GM12878 (cell line): ENCODE measurements around the gene KHK. TPM values are rescaled to one million over a fixed set of nuclear protein-coding genes. Genes with fewer than 3 reads are reported as not detected.

Experiments
- ATAC-seq: fragments of 200-7000 bp; cut with Tn5 transposase; 3 replicates; pipeline ENCODE4 v1.9.1; 2020; ENCODE audit warnings: mild to moderate bottlenecking, moderate library complexity
- BruUV-seq: library from RNA; stranded (reverse); fragments of 400-500 nt; replicated peaks from 2 replicates; lab custom pipeline; 2021; lab: Mats Ljungman, UMichigan
- CTCF ChIA-PET: fragments of 300-600 bp; sonication (Branson Sonifier 250); formaldehyde crosslinking; extraction: SDS; loops from one replicate; lab custom pipeline; 2021; ENCODE audit warnings: inconsistent platforms; lab: Yijun Ruan, JAX
- POLR2A ChIA-PET: fragments of 350-600 bp; formaldehyde crosslinking; extraction: SDS; loops from one replicate; lab custom pipeline; 2021; ENCODE audit warnings: inconsistent platforms; lab: Charles Lee
- RAD21 ChIA-PET: fragments of 300-600 bp; sonication (Branson Sonifier 250); formaldehyde crosslinking; loops from one replicate; lab custom pipeline; 2023; ENCODE audit warnings: antibody characterized with exemption; ENCODE audit not compliant: unreplicated experiment; lab: Charles Lee
- SMC1A ChIA-PET: fragments of 300-600 bp; sonication (Branson Sonifier 250); formaldehyde crosslinking; loops from one replicate; lab custom pipeline; 2023; ENCODE audit not compliant: unreplicated experiment, uncharacterized antibody; lab: Charles Lee
- DNase-seq: peaks from one replicate; pipeline ENCODE4 v3.0.0-alpha.2; 2011; ENCODE audit warnings: low read depth, low spot score
- FAIRE-seq: peaks from 3 replicates; lab custom pipeline; 2011; peaks lifted over from hg19 to GRCh38; lab: Jason Lieb, UNC
- H2AFZ ChIP-seq: 2 replicates; pipeline ENCODE4 v1.6.0; 2011; ENCODE audit warnings: low read depth, low read length, control low read depth; ENCODE audit not compliant: control insufficient read depth
- H3K27ac ChIP-seq: 2 replicates; pipeline ENCODE4 v1.5.1; 2011; ENCODE audit warnings: control low read depth; ENCODE audit not compliant: control insufficient read depth, insufficient read depth
- H3K27me3 ChIP-seq, 2 experiments: replicated peaks in 1 of 2; 2 replicates each; pipeline versions ENCODE4 v1.6.0 to v1.6.1; 2011; ENCODE audit warnings: low read length in 1 of 2; ENCODE audit not compliant: control insufficient read depth in 2 of 2, insufficient read depth in 2 of 2
- H3K36me3 ChIP-seq, 2 experiments: 2 replicates each; pipeline ENCODE4 v1.5.1; 2011; ENCODE audit warnings: low read length in 1 of 2; ENCODE audit not compliant: control insufficient read depth in 2 of 2, insufficient read depth in 2 of 2
- H3K4me1 ChIP-seq: 2 replicates; pipeline ENCODE4 v1.6.1; 2011; ENCODE audit warnings: mild to moderate bottlenecking, low read length, moderate library complexity, mixed read lengths; ENCODE audit not compliant: control insufficient read depth, insufficient read depth
- H3K4me2 ChIP-seq: 2 replicates; pipeline ENCODE4 v1.6.0; 2011; ENCODE audit warnings: control low read depth; ENCODE audit not compliant: control insufficient read depth, insufficient read depth
- H3K4me3 ChIP-seq: fragments of 200-600 bp; sonication (generic); 2 replicates; pipeline ENCODE4 v1.5.1; 2016
- H3K79me2 ChIP-seq: 2 replicates; pipeline ENCODE4 v1.6.0; 2011; ENCODE audit warnings: low read length; ENCODE audit not compliant: control insufficient read depth, insufficient read depth
- H3K9ac ChIP-seq: 2 replicates; pipeline ENCODE4 v1.8.0; 2011; ENCODE audit warnings: low read length, control low read depth, mixed read lengths; ENCODE audit not compliant: control insufficient read depth, insufficient read depth
- H3K9me3 ChIP-seq: replicated peaks from 3 replicates; pipeline ENCODE4 v1.5.1; 2011; ENCODE audit warnings: mild to moderate bottlenecking, low read length; ENCODE audit not compliant: control insufficient read depth, insufficient read depth
- H4K20me1 ChIP-seq: 2 replicates; pipeline ENCODE4 v1.6.0; 2011; ENCODE audit not compliant: control insufficient read depth, insufficient read depth
- E4F1 ChIP-seq: fragments of 450-650 bp; IDR thresholded peaks from 2 replicates; pipeline ENCODE4 v1.6.1; 2018; ENCODE audit warnings: borderline replicate concordance, mild to moderate bottlenecking; ENCODE audit not compliant: partially characterized antibody
- NFXL1 ChIP-seq: fragments of 450-650 bp; IDR thresholded peaks from 2 replicates; pipeline ENCODE4 v1.6.1; 2017; ENCODE audit warnings: antibody characterized with exemption, mild to moderate bottlenecking, borderline replicate concordance
- POLR2A ChIP-seq: IDR thresholded peaks from 2 replicates; pipeline ENCODE4 v1.6.1; 2011; ENCODE audit warnings: low read depth, mild to moderate bottlenecking, low read length
- SIX5 ChIP-seq: IDR thresholded peaks from 2 replicates; pipeline ENCODE4 v1.6.1; 2011; ENCODE audit warnings: mild to moderate bottlenecking, low read depth, low read length, moderate library complexity; ENCODE audit not compliant: severe bottlenecking
- YBX1 ChIP-seq: fragments of 450-650 bp; IDR thresholded peaks from 2 replicates; pipeline ENCODE4 v1.6.1; 2016; ENCODE audit warnings: antibody characterized with exemption
- WGBS: methylation state at CpG from one replicate; pipeline ENCODE4 v1.1.6; 2016; ENCODE audit warnings: low lambda C conversion rate; ENCODE audit not compliant: insufficient replicate concordance, insufficient coverage; ENCODE audit errors: missing lambda C conversion rate; 5-methylcytosine and 5-hydroxymethylcytosine counted together
- in situ Hi-C: fragments of 300-500 bp; cut with MboI; formaldehyde crosslinking; loops from 9 replicates; pipeline ENCODE4 v1.14.3; 2018; ENCODE audit warnings: mixed read lengths
- intact Hi-C: fragments of 100-400 bp; cut with micrococcal nuclease; formaldehyde crosslinking; loops from one replicate; pipeline ENCODE4 v1.14.2; 2022; ENCODE audit not compliant: unreplicated experiment
- polyA plus RNA-seq, 11 experiments: library from polyadenylated mRNA; depleted of rRNA in 4 of 11; unstranded in 6 of 11; stranded (reverse) in 5 of 11; fragments of >200 nt; fragmentation: Nextera tagmentation in 4 of 11; fragmentation: Illumina TruSeq in 1 of 11; extraction: Ambion mirVana in 4 of 11; extraction: Trizol in 1 of 11; gene quantifications; 1 replicate in 1 of 11; 2 replicates in 10 of 11; pipeline versions ENCODE4 v1.2.1 to v1.2.3, GENCODE V29; 2011 to 2016; ENCODE audit warnings: inconsistent platforms in 2 of 11, missing spikeins in 2 of 11, low read depth in 1 of 11
- total RNA-seq, 4 experiments: library from RNA; depleted of rRNA in 3 of 4; stranded (reverse); fragments of >200 nt in 3 of 4; fragmentation: Illumina TruSeq in 1 of 4; extraction: Trizol in 1 of 4; gene quantifications; 2 replicates each; pipeline versions ENCODE4 v1.2.1 to v1.2.3, GENCODE V29; 2013 to 2021
- TF ChIP-seq, protein P1 (sequence below): fragments of 150-350 bp; IDR thresholded peaks from 2 replicates; pipeline ENCODE4 v1.6.1; 2014; ENCODE audit warnings: mild to moderate bottlenecking, low read depth, low read length
- TF ChIP-seq, protein P2 (sequence below): fragments of 450-650 bp; formaldehyde crosslinking; IDR thresholded peaks from 2 replicates; pipeline ENCODE4 v1.5.0; 2022; ENCODE audit warnings: mild to moderate bottlenecking, missing genetic modification characterization
- TF ChIP-seq, protein P3 (sequence below): IDR thresholded peaks from 2 replicates; pipeline ENCODE4 v1.6.1; 2012; ENCODE audit warnings: improper control_type of control experiment, low read depth, low read length; ENCODE audit not compliant: insufficient replicate concordance

The KHK gene
- total and polyA plus RNA-seq, 10 of the 15 experiments (the other 5 are each of a cell fraction or from before 2014, with no cell fraction given), result 0.31 to 11.8 (median 3.9) TPM

- TF ChIP-seq, protein P1, sequence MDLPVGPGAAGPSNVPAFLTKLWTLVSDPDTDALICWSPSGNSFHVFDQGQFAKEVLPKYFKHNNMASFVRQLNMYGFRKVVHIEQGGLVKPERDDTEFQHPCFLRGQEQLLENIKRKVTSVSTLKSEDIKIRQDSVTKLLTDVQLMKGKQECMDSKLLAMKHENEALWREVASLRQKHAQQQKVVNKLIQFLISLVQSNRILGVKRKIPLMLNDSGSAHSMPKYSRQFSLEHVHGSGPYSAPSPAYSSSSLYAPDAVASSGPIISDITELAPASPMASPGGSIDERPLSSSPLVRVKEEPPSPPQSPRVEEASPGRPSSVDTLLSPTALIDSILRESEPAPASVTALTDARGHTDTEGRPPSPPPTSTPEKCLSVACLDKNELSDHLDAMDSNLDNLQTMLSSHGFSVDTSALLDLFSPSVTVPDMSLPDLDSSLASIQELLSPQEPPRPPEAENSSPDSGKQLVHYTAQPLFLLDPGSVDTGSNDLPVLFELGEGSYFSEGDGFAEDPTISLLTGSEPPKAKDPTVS, result no peak
- TF ChIP-seq YBX1, result no peak
These were observed 48.4 kb downstream of the KHK start (continued) for GRCh38 chr2:27134781-27135477.

DNA sequence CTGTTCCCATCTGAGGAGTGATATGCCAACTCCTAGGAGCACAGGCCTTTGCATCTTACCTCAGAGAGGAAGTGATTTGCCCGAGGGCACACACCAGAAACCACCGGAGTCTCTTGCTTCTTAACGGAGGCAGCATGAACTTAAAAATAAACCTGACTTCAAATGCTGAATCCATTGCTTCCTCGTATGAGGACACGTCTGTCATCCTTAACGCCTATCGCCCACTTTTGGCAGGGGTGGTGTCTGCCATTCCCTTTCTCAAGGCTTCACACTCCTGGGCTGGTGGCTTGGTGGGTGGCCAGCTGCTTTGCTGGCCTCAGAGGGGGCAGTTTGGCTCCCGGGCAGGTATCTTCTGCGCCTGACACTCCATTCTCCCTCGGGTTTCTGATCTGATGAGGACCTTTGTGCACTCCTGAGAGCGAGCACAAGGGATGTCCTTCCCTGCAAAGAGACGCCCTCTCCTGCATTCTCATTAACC lies 48.9 kb downstream of the KHK start:
- RAD21 ChIA-PET, result no interaction called here
- no peak overlapping the region for H3K27ac ChIP-seq
- intact Hi-C loops, result no loop called here
- POLR2A ChIA-PET, result interaction anchor here (1.4 kb wide), 1 partner anchor 15 kb away, joined by 3 read pairs; no protein-coding TSS in a partner anchor
- CTCF ChIA-PET, result interaction anchor here (0.6 to 2.1 kb wide), 3 partner anchors 24 to 35 kb away, joined by 3 to 18 read pairs (median 3); no protein-coding TSS in a partner anchor
- H4K20me1 ChIP-seq, result no peaks in the 10 kb centered on the region
- H3K9ac ChIP-seq, result no peak overlapping the region
- in situ Hi-C loops, result no loop called here
- no peak for ATAC-seq
- 69% methylated on average over 12 of the region's 12 CpGs for whole genome bisulfite sequencing
- H3K79me2 ChIP-seq, result peaks cover 19% of the 10 kb centered on the region
- no peak overlapping the region for H3K4me2 ChIP-seq
- peaks cover 9 to 17% of the 10 kb centered on the region in 2 experiments for H3K36me3 ChIP-seq
- peaks cover 8% of the 10 kb centered on the region for H3K4me1 ChIP-seq
- H2AFZ ChIP-seq, result peak overlapping the region; percentile 93; the same call in 1 of the 2 replicates
- H3K9me3 ChIP-seq, result no peaks in the 10 kb centered on the region
- H3K4me3 ChIP-seq, result no peak overlapping the region
- DNase-seq, result no peak
- SMC1A ChIA-PET, result no interaction called here
- H3K27me3 ChIP-seq, result no peaks in the 10 kb centered on the region
- BruUV-seq, result no TSS peak
- no peak for FAIRE-seq
- TF ChIP-seq SIX5, result no peak
- no peak for TF ChIP-seq E4F1
- TF ChIP-seq NFXL1, result no peak
- TF ChIP-seq POLR2A, result no peak
- TF ChIP-seq, protein P2, sequence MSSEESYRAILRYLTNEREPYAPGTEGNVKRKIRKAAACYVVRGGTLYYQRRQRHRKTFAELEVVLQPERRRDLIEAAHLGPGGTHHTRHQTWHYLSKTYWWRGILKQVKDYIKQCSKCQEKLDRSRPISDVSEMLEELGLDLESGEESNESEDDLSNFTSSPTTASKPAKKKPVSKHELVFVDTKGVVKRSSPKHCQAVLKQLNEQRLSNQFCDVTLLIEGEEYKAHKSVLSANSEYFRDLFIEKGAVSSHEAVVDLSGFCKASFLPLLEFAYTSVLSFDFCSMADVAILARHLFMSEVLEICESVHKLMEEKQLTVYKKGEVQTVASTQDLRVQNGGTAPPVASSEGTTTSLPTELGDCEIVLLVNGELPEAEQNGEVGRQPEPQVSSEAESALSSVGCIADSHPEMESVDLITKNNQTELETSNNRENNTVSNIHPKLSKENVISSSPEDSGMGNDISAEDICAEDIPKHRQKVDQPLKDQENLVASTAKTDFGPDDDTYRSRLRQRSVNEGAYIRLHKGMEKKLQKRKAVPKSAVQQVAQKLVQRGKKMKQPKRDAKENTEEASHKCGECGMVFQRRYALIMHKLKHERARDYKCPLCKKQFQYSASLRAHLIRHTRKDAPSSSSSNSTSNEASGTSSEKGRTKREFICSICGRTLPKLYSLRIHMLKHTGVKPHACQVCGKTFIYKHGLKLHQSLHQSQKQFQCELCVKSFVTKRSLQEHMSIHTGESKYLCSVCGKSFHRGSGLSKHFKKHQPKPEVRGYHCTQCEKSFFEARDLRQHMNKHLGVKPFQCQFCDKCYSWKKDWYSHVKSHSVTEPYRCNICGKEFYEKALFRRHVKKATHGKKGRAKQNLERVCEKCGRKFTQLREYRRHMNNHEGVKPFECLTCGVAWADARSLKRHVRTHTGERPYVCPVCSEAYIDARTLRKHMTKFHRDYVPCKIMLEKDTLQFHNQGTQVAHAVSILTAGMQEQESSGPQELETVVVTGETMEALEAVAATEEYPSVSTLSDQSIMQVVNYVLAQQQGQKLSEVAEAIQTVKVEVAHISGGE, result no peak
- TF ChIP-seq, protein P3, sequence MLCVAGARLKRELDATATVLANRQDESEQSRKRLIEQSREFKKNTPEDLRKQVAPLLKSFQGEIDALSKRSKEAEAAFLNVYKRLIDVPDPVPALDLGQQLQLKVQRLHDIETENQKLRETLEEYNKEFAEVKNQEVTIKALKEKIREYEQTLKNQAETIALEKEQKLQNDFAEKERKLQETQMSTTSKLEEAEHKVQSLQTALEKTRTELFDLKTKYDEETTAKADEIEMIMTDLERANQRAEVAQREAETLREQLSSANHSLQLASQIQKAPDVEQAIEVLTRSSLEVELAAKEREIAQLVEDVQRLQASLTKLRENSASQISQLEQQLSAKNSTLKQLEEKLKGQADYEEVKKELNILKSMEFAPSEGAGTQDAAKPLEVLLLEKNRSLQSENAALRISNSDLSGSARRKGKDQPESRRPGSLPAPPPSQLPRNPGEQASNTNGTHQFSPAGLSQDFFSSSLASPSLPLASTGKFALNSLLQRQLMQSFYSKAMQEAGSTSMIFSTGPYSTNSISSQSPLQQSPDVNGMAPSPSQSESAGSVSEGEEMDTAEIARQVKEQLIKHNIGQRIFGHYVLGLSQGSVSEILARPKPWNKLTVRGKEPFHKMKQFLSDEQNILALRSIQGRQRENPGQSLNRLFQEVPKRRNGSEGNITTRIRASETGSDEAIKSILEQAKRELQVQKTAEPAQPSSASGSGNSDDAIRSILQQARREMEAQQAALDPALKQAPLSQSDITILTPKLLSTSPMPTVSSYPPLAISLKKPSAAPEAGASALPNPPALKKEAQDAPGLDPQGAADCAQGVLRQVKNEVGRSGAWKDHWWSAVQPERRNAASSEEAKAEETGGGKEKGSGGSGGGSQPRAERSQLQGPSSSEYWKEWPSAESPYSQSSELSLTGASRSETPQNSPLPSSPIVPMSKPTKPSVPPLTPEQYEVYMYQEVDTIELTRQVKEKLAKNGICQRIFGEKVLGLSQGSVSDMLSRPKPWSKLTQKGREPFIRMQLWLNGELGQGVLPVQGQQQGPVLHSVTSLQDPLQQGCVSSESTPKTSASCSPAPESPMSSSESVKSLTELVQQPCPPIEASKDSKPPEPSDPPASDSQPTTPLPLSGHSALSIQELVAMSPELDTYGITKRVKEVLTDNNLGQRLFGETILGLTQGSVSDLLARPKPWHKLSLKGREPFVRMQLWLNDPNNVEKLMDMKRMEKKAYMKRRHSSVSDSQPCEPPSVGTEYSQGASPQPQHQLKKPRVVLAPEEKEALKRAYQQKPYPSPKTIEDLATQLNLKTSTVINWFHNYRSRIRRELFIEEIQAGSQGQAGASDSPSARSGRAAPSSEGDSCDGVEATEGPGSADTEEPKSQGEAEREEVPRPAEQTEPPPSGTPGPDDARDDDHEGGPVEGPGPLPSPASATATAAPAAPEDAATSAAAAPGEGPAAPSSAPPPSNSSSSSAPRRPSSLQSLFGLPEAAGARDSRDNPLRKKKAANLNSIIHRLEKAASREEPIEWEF, result no peak
